ENCODE measurements around the gene FBXO9. TPM values are rescaled to one million over a fixed set of nuclear protein-coding genes. Genes with fewer than 3 reads are reported as not detected.

FBXO9 gene
- total RNA-seq, 1 experiment from 2014 or later = 68.4 TPM

- Histone ChIP-seq H4K91ac (ENCODE audit: insufficient read length, low read depth, low read length) (no peak overlapping the region), H3K4ac (ENCODE audit: low read depth, low read length) (no peak overlapping the region), H2BK120ac (ENCODE audit: low read depth, low read length, poor library complexity, severe bottlenecking) (no peak overlapping the region), H3K27ac (ENCODE audit: insufficient read length, low read depth, low read length) (no peak overlapping the region), H3K9me3 (ENCODE audit: control insufficient read depth, low read depth, low read length) (no peaks in the 10 kb centered on the region), H3K23me2 (ENCODE audit: insufficient read length, low read depth, low read length, poor library complexity, severe bottlenecking) (no peaks in the 10 kb centered on the region), H2AK5ac (ENCODE audit: insufficient read length, low read length) (no peak overlapping the region), H3K23ac (ENCODE audit: insufficient read length, low read depth, low read length) (no peak overlapping the region), H2BK5ac (ENCODE audit: insufficient read length, low read length) (no peak overlapping the region), H3K4me1 (ENCODE audit: insufficient read depth, low read length) (no peaks in the 10 kb centered on the region), H4K20me1 (ENCODE audit: control insufficient read depth, insufficient read depth, insufficient read length) (no peaks in the 10 kb centered on the region), H2BK12ac (ENCODE audit: insufficient read length, low read depth, low read length) (no peak overlapping the region), H3K18ac (ENCODE audit: insufficient read length, low read depth, low read length) (no peak overlapping the region), H3K27me3 (ENCODE audit: insufficient read depth, low read length) (no peaks in the 10 kb centered on the region), H3K79me2 (ENCODE audit: insufficient read depth, low read length) (no peaks in the 10 kb centered on the region), H3T11ph (ENCODE audit: low read length) (no peak overlapping the region), H3K14ac (ENCODE audit: insufficient read depth, low read length) (no peak overlapping the region), H3K9ac (ENCODE audit: extremely low read depth, insufficient read length, low read length) (no peak overlapping the region), H2BK20ac (ENCODE audit: low read depth, low read length, poor library complexity, severe bottlenecking) (no peak overlapping the region), H3K56ac (ENCODE audit: insufficient read length, low read depth, low read length) (no peak overlapping the region), H4K8ac (replicated peaks; ENCODE audit: insufficient read length, low read depth, low read length) (no peak overlapping the region), H3K79me1 (ENCODE audit: insufficient read depth, low read depth, low read length, poor library complexity, severe bottlenecking) (no peaks in the 10 kb centered on the region), H2AFZ (ENCODE audit: low read length) (no peak overlapping the region), H4K5ac (ENCODE audit: insufficient read length, low read depth, low read length) (no peak overlapping the region), H2BK15ac (ENCODE audit: low read depth, low read length) (no peak overlapping the region), H3K4me2 (ENCODE audit: insufficient read depth, insufficient read length, low read length) (no peak overlapping the region)
- Mint-ChIP-seq H3K27ac (no peak overlapping the region), H3K36me3 (ENCODE audit: insufficient read depth in 1 of 3, low read depth in 3 of 3) (peaks cover 9 to 38% (median 34%) of the 10 kb centered on the region in 3 experiments), H3K4me3 (no peak overlapping the region), H3K27me3 (ENCODE audit: low read depth) (no peaks in the 10 kb centered on the region), H3K9me3 (no peaks in the 10 kb centered on the region), H3K4me1 (peaks cover 4 to 7% of the 10 kb centered on the region in 2 experiments)
- TF ChIP-seq CTCF (conservative IDR thresholded peaks at IDR 0.05) = no peak
- no peak for DNase-seq
These were observed 26.6 kb upstream of the FBXO9 start for GRCh38 chr6:53038596-53038995.
